Activated CD4-positive, alpha-beta T cell treated with anti-CD3 and anti-CD28 coated beads, Interleukin-2, amount 50 U/mL, for 4 hours (primary cell): Measurements from ENCODE around the gene CTDSP2.
"Not testable (repeated sequence)": the region's sequence is repeated elsewhere in the genome, so short reads cannot be mapped to it uniquely, and the experiment has no call there.

Source experiments
- DNase-seq, 2 experiments: peaks; one replicate each; pipeline ENCODE4 v3.0.0-alpha.2; 2020

Gene CTDSP2, protein sequence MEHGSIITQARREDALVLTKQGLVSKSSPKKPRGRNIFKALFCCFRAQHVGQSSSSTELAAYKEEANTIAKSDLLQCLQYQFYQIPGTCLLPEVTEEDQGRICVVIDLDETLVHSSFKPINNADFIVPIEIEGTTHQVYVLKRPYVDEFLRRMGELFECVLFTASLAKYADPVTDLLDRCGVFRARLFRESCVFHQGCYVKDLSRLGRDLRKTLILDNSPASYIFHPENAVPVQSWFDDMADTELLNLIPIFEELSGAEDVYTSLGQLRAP

DNA sequence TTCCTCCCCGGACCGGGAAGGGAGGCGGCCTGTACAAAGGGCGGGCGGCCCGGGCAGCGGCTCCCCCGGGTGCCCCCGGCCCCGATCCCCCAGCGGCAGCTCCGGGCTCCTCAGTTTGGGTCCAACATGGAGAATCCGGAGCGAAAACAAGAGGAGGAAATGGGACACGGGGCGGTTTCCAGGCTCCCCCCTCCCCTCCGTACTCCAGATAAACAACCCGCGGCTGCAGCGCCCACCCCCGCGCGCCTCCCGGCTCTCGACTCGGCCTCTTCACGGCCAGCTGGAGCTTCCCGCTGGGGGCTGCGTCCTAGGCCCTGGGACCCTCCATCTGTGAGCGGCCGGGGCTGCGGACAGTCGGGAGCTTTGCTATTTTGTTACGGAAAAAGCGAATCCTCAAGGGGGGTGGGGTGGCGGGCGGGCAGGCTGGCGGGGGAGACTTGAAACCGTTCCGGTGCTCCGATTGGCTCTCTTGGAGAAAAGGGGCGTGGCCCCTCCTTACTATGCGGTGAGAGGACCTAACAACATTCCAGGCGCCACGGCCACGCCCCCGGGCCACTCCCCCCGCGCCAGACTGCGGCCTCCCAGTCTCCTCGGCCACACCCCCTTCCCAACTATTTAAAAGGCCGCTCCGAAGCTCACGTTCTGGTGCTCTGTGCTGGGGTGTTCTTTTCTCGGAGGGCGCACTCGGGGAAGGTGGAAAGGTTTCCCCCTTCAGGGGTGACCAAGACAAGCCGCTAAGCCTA lies at the start of gene CTDSP2:
CTDSP2 (minus strand) TSS at position 153 of the 743 bp plus-strand sequence. CDS start 294 bp downstream, outside the sequence.
- DNase-seq: peak; percentile 81 to 83

- DNase-seq: no peak
Measured at GRCh38 chr12:57896115-57896433, 49.5 kb upstream of the CTDSP2 start.

DNA sequence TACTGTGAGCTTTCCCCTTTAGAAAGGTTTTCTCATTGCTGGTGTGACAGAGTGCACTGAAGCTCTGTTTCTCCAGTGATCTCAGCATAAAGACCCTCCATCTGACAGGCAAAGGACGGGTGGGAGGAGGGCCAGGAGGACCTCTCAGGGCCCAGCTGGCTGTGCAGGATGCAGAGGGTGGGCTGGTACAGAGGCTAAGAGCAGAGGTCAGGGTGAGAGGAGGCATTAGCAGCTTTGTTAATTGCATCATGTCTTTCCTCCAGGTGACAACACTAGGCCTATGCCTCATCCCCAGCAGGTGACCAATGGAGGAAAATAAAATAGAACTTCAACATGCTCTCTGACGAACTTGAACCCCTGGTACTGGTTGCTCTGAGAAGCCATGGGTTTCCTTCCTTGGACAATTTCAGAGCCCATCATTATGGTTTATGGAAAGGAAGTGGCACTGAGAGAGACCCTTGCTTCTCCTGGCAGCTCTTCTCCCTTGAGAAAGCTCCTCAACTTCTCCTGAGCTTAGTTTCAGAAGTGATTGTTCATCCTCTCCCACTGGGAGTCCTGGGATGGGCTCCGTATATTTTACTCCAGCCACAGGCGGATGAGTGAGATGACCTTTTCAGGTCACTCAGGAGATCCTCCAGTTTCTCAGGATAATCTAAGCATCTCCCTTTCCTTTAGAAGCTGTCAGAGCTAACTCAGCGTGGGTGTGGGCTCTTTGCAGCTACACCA lies 49.0 kb upstream of the CTDSP2 start:
- DNase-seq: no peak

GRCh38 chr12:57894399-57895292 lies 48.1 kb upstream of the CTDSP2 start:
- no peak for DNase-seq

DNA sequence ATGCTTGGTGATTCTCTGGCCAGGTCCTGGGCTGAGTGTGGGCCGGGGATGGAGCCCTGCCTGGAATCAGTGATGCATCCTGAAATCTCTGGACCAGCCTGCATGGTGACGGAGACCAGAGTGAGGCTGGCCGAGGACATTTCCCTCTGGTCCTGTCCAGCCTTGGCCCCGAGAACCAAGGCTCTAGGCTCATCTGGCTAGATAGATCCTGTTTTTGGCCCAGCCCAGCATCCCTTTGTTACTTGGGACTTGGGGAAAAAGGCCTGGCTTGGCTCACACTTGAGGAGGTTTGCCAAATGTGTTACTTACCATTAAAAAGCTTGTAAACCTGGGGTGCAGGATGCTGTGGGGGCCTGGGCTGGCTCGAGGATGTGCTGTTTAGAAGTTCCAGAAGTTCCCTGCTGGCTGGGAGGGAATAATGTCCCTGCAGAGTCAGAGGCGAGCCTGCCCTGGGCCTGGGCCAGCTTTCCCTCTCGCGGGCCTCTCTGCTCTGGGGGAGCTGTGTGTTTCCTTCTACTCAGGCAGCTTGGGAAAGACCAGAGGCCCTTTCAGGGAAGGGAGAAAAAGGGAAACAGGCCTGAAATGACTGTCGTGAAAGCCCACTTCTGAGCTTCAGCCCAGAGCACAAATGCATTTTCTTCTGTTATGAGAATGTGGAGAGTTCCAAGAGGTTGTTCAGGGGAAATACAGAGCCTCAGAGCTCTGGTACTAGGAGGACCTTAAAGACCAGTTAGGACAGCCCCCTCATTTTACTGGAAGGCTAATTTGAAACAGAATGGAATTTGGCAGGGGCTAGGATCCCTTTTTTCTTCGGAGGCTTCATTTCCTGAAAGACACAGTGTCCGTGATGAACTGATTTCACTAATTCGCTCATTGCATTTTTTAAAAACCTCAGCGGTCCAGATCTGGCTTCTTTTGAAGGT lies 47.2 kb upstream of the CTDSP2 start:
- no peak for DNase-seq

DNA sequence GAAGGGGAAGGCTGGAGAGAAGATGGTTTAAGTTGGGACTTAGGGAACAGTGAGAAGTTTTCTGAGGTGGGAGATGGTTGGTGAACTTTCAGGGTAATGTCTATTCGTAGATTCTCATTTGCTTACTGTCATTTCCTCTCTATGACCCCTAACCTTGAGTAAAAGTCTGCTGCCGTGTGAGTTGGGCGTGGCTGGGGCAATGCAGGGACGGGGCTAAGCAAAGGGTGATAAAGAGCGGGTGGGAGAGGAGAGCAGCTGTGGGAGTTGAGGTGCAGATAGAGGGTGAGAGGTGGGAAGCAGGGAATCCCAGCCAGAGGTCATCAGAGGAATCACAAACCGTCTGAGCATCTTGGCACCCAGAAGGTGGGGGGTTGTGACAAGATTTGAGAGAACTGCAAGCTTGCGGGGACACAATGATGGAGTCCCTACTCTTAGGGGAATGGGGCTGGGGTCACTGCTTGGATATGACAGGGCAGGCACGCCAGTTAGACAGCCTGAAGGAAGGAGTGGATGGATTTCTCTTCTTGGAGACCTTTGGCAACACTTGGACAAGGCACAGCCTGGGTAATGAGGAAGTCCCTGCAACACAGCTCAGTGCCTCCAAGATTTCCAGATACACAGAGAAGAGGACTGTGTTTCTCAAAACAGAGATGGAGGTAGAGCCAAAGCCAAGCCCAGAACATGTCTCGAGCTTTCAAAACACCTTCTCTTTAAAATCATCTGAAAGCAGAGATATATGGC lies 45.9 kb upstream of the CTDSP2 start:
- no peak for DNase-seq

- DNase-seq: no peak
Measured at GRCh38 chr12:57891542-57892228, 45.2 kb upstream of the CTDSP2 start.

GRCh38 chr12:57890191-57891115 lies 43.9 kb upstream of the CTDSP2 start:
- DNase-seq: no peak

DNA sequence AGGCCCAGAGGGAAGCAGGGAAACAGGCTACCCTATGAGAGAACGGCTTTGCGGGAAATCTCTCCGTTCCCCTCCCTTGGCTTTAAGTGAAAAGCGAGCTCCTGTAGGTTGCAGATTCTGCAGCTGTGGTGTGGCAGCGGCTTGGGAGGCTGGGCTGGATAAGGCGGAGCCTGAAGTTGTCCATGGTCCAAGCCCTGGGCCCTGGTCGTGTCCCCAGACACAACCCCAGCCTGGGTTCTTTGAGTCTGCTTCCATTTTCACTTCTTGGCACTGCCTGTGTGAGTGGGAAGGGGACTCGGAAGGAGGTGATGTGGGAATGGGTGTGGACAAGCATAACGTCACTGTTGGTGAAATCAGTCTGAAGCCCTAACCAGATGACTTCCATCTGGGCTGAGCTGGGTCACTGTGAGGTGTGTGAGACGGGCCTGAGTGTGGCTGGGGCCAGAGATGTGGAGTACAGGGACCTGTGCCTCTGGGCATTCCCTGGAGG lies 43.0 kb upstream of the CTDSP2 start:
- DNase-seq: no peak

DNA sequence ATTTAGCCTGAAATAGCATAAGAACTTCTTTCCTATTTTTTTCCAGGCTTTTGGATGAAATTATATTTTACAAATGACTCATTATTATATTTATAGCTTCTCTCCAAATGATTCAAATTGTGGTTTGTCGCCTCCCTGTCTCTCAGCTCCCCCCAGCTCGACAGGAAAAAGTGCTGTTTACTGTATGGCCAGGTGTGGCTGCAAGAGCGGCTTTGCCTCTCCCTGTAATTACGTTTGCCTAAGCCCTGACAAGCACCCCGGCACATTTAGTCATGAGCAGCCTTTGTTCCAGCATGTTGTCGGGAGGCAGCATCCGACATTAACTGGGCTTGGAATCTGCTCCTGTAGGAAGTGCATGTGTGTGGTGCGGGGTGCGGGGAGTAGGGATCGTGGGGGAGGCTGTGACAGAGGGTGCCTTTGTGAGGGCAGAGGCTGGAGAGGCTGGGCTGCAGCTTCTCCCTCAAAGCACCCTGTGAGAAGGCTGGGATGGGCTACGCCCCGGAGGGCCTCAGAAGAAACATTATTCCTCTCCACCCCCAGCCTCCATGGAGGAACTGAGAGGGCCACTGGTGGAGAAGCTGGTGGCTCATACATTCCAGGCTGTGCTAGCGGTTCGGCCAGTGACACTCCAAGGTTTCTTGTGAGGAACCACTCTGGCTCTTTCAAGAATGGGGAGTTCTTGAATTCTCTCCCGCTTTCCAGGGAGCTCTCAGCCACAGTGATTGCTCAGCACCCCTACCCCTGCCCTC lies 42.1 kb upstream of the CTDSP2 start:
- DNase-seq: peak; percentile 14 to 21

DNA sequence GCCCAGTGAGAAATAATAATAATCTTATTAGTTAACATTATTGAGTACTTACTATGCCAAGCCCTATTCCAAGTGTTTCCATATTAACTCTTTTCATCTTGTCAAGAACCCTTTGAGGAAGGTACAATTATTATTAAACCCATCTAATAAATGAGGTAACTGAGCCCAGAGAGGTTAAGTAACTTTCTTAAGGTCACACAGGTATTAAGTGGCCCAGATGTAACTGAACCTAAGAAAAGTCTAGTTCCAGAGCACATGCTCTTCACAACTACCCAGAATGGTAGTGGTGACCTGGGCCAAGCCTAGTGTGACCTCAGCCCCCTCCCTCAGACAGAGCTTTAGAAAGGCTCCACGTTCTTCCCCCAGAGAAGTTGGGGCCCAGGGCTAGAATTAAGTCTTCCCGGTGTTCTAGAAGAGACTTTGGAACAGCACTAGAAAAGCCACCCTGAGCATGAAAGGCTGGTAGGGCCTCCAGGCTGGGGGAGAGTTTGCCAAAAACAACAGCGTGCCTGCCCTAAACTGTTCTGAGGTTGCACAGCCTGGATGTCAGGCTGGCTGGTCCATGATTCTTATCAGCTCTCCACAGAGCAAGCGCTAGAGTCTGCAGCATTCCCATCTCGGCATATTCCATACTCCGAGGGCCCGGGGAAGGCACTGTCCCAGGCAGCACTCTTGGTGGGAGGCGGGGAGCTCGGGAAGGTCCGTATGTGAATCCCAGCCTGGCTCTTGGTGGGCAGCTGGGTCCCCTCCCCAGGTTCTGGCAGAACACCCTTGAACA lies 41.3 kb upstream of the CTDSP2 start:
- no peak for DNase-seq

DNA sequence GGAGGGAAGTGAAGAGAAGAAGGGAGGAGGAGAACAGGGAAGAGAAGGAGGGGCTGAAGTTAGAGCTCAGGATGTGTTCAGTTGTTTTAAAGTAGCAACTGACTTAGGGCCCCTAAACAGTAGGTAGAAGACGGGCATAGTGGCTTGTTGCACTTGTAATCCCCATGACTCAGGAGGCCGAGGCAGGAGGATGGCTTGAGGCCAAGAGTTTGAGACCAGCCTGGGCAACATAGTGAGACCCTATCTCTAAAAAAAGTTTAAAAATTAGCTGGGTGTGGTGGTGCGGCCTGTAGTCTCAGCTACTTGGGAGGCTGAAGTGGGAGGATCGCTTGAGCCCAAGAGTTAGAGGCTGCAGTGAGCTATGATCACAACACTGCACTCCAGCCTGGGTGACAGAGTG lies 40.4 kb upstream of the CTDSP2 start:
- DNase-seq: not testable (repeated sequence)

- DNase-seq: no peak
Measured at GRCh38 chr12:57886542-57886941, 40.0 kb upstream of the CTDSP2 start.

GRCh38 chr12:57885207-57885606 lies 38.7 kb upstream of the CTDSP2 start:
- DNase-seq: no peak

DNA sequence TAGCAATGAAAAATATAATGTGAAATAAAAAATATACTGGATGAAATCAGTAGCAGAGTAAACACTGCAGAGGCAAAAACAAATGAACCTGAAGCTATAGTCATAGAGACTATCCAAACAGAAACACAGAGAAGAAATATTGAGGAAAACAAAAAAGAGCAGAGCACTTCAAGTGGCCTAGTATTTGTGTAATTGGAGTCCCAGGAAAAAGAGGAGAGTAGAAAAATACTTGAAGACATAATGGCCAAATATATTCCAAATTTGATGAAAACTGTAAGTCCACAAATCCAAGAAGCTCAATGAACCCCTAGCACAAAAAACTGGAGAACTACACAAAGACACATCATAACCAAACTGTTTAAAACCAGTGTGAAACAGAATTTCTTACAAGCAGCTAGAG lies 37.2 kb upstream of the CTDSP2 start:
- DNase-seq: no peak

DNA sequence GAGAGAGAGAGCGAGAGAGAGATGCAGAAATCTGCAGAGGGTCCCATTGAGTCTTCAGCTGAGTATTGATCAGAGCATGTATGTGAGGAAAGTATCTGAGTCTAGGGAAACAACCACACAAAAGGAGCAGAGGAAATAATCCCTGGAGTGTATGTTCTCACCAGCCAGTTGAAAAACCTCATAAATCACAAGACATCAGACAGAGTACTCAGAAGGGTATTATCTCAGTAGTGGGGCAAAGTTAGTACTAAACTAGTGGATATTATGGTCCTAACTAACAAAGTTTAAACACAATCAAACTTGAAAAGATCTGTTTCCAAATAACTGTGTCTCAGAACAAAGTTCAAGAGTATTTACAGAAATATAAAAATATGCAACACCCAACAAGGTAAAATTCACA lies 36.5 kb upstream of the CTDSP2 start:
- no peak for DNase-seq

DNA sequence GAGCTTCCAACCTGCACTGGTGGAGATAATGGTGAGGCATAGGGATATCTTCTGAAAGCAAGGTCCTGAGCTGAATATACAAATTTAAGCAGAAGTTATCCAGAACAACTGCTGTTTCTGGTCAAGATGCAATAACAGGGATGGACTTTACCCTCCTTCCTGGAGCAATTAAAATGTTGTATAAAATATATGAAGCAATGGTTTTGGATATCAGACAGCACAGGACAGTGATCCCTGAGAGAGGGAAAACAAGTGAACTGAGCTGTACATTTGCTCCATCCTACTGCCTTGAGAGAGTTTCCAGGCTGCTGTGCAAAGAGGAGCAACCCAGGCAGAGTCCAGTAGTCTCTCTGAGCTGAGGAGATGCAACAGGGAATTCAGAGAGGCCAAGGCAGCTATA lies 36.0 kb upstream of the CTDSP2 start:
- DNase-seq: no peak

GRCh38 chr12:57881475-57881874 lies 34.9 kb upstream of the CTDSP2 start:
- no peak for DNase-seq
